IMR-90 (cell line): ENCODE measurements around the gene PIAS4. TPM values are rescaled to one million over a fixed set of nuclear protein-coding genes. Genes with fewer than 3 reads are reported as not detected.

ENCODE experiments used
- ATAC-seq: fragments of 200-7000 bp; cut with Tn5 transposase; 2 replicates; pipeline ENCODE4 v1.9.1; 2020; ENCODE audit warnings: low read depth, mild to moderate bottlenecking, moderate library complexity
- BruUV-seq: library from RNA; stranded (reverse); fragments of 400-500 nt; replicated peaks from 2 replicates; lab custom pipeline; 2021; lab: Mats Ljungman, UMichigan
- CTCF ChIA-PET: fragments of 300-600 bp; formaldehyde crosslinking; extraction: SDS; loops from one replicate; lab custom pipeline; 2021; ENCODE audit warnings: antibody characterized with exemption; lab: Yijun Ruan, JAX
- POLR2A ChIA-PET: fragments of 300-600 bp; sonication (Branson Sonifier 250); formaldehyde crosslinking; loops from one replicate; lab custom pipeline; 2022; ENCODE audit warnings: antibody characterized with exemption; ENCODE audit not compliant: unreplicated experiment; lab: Charles Lee
- DNase-seq: peaks from one replicate; pipeline ENCODE4 v3.0.0; 2013
- H2AFZ ChIP-seq: replicated peaks from 2 replicates; pipeline ENCODE3; 2013; ENCODE audit warnings: low read length, mild to moderate bottlenecking; ENCODE audit not compliant: poor library complexity
- H2AK5ac ChIP-seq: 2 replicates; pipeline ENCODE4 v1.6.1; 2013; ENCODE audit warnings: low read depth, low read length, inconsistent platforms
- H2AK9ac ChIP-seq: replicated peaks from 2 replicates; pipeline ENCODE3; 2013; ENCODE audit warnings: mild to moderate bottlenecking, low read depth, low read length, moderate library complexity; ENCODE audit not compliant: poor library complexity
- H2BK120ac ChIP-seq: 2 replicates; pipeline ENCODE4 v1.6.1; 2013; ENCODE audit warnings: low read depth, low read length, inconsistent platforms
- H2BK15ac ChIP-seq: 3 replicates; pipeline ENCODE4 v1.6.1; 2013; ENCODE audit warnings: low read depth, low read length, inconsistent platforms
- H2BK20ac ChIP-seq: 2 replicates; pipeline ENCODE4 v1.6.1; 2013; ENCODE audit warnings: low read depth, mild to moderate bottlenecking, inconsistent platforms, low read length, moderate library complexity
- H2BK5ac ChIP-seq: 2 replicates; pipeline ENCODE4 v1.6.1; 2013; ENCODE audit warnings: mild to moderate bottlenecking, low read depth, low read length, inconsistent platforms; ENCODE audit not compliant: poor library complexity, severe bottlenecking
- H3K14ac ChIP-seq: replicated peaks from 2 replicates; pipeline ENCODE4 v1.6.1; 2013; ENCODE audit warnings: low read depth, low read length, inconsistent platforms
- H3K18ac ChIP-seq: 2 replicates; pipeline ENCODE4 v1.6.1; 2013; ENCODE audit warnings: low read depth, low read length, control low read depth
- H3K23ac ChIP-seq: 2 replicates; pipeline ENCODE4 v1.6.1; 2013; ENCODE audit warnings: low read depth, low read length, inconsistent platforms
- H3K27ac ChIP-seq: 2 replicates; pipeline ENCODE4 v1.5.1; 2013; ENCODE audit warnings: mild to moderate bottlenecking, control low read depth, low read length; ENCODE audit not compliant: insufficient read depth
- H3K27me3 ChIP-seq: 2 replicates; pipeline ENCODE4 v1.6.1; 2013; ENCODE audit warnings: low read length; ENCODE audit not compliant: control insufficient read depth, insufficient read depth
- H3K36me3 ChIP-seq: 2 replicates; pipeline ENCODE4 v1.6.1; 2013; ENCODE audit warnings: low read length, mixed read lengths; ENCODE audit not compliant: control insufficient read depth, insufficient read depth
- H3K4ac ChIP-seq: 2 replicates; pipeline ENCODE4 v1.6.1; 2013; ENCODE audit warnings: low read depth, low read length, inconsistent platforms
- H3K4me1 ChIP-seq: 2 replicates; pipeline ENCODE4 v1.6.1; 2013; ENCODE audit warnings: low read length, mixed read lengths; ENCODE audit not compliant: control insufficient read depth, insufficient read depth
- H3K4me2 ChIP-seq: 2 replicates; pipeline ENCODE4 v1.6.1; 2013; ENCODE audit warnings: low read depth, mild to moderate bottlenecking, control low read depth, low read length, moderate library complexity
- H3K4me3 ChIP-seq: 2 replicates; pipeline ENCODE4 v1.5.1; 2013; ENCODE audit warnings: low read depth, mild to moderate bottlenecking, control low read depth, low read length, moderate library complexity; ENCODE audit not compliant: insufficient read depth
- H3K56ac ChIP-seq: 2 replicates; pipeline ENCODE4 v1.6.1; 2013; ENCODE audit warnings: low read length, inconsistent platforms; ENCODE audit not compliant: insufficient read depth; ENCODE audit errors: extremely low read depth
- H3K79me1 ChIP-seq, 2 experiments: 2 replicates each; pipeline ENCODE4 v1.6.1; 2013; ENCODE audit warnings: low read length in 2 of 2, inconsistent platforms in 1 of 2, low read depth in 1 of 2
- H3K9ac ChIP-seq: 2 replicates; pipeline ENCODE4 v1.6.1; 2013; ENCODE audit warnings: low read depth, low read length, control low read depth
- H3K9me1 ChIP-seq: 2 replicates; pipeline ENCODE4 v1.6.1; 2013; ENCODE audit warnings: low read length, inconsistent platforms; ENCODE audit not compliant: insufficient read depth
- H3K9me3 ChIP-seq: 2 replicates; pipeline ENCODE4 v1.6.1; 2013; ENCODE audit warnings: low read length; ENCODE audit not compliant: control insufficient read depth, insufficient read depth
- H4K20me1 ChIP-seq: 2 replicates; pipeline ENCODE4 v1.6.1; 2013; ENCODE audit warnings: low read length, inconsistent platforms; ENCODE audit not compliant: insufficient read depth
- H4K5ac ChIP-seq: 2 replicates; pipeline ENCODE4 v1.6.1; 2013; ENCODE audit warnings: mild to moderate bottlenecking, low read depth, low read length, control low read depth
- H4K8ac ChIP-seq, 2 experiments: 2 replicates each; pipeline ENCODE4 v1.6.1; 2013; ENCODE audit warnings: low read depth in 2 of 2, low read length in 2 of 2, control low read depth in 1 of 2, inconsistent platforms in 1 of 2
- H4K91ac ChIP-seq: 2 replicates; pipeline ENCODE4 v1.6.1; 2013; ENCODE audit warnings: low read depth, low read length, inconsistent platforms; ENCODE audit not compliant: insufficient read depth
- MAFK ChIP-seq: IDR thresholded peaks from 2 replicates; pipeline ENCODE4 v1.6.1; 2012; ENCODE audit warnings: low read depth, low read length, improper control_type of control experiment
- POLR2A ChIP-seq: IDR thresholded peaks from 2 replicates; pipeline ENCODE4 v1.6.1; 2012; ENCODE audit warnings: mild to moderate bottlenecking, low read depth, low read length
- WGBS, 2 experiments: methylation state at CpG; one replicate each; pipeline versions ENCODE4 v1.1.5 to v1.1.7; 2013; ENCODE audit warnings: missing lambda C conversion rate in 2 of 2; ENCODE audit not compliant: insufficient read length in 1 of 2; ENCODE audit errors: extremely low coverage in 2 of 2; 5-methylcytosine and 5-hydroxymethylcytosine counted together
- dilution Hi-C: fragments of 300-500 bp; cut with HindIII; formaldehyde crosslinking; loops from one replicate; pipeline ENCODE4 v1.14.3; 2018; ENCODE audit warnings: low sequenced_read_pairs; ENCODE audit not compliant: unreplicated experiment
- in situ Hi-C: fragments of 300-500 bp; cut with MboI; formaldehyde crosslinking; loops from 3 replicates; pipeline ENCODE4 v1.14.3; 2019; ENCODE audit warnings: low sequenced_read_pairs, inconsistent platforms, mixed read lengths
- intact Hi-C: fragments of 100-400 bp; cut with micrococcal nuclease; formaldehyde crosslinking; loops from 2 replicates; pipeline ENCODE4 v1.10.0; 2022
- polyA plus RNA-seq, 3 experiments: library from polyadenylated mRNA; depleted of rRNA; stranded (reverse); fragments of >200 nt; gene quantifications; 2 replicates each; pipeline ENCODE4 v1.2.3, GENCODE V29; 2012; ENCODE audit warnings: low replicate concordance in 1 of 3
- total RNA-seq: library from RNA; depleted of rRNA; stranded (reverse); fragments of >200 nt; gene quantifications from 2 replicates; pipeline ENCODE4 v1.2.3, GENCODE V29; 2012

The PIAS4 gene
- total and polyA plus RNA-seq, 2 of the 4 experiments (the other 2 are of a cell fraction), result 12.1 to 13.6 TPM

- no peak for DNase-seq
- intact Hi-C loops, result no loop called here
- H4K8ac ChIP-seq, result no peak overlapping the region
- peaks cover 8 to 79% of the 10 kb centered on the region in 2 experiments for H3K79me1 ChIP-seq
- H3K4me1 ChIP-seq, result no peaks in the 10 kb centered on the region
- no peak for ATAC-seq
- H3K9me3 ChIP-seq, result no peaks in the 10 kb centered on the region
- H3K9me1 ChIP-seq, result peaks cover 7% of the 10 kb centered on the region
- no peak overlapping the region for H3K14ac ChIP-seq
- no peak overlapping the region for H2BK5ac ChIP-seq
- H4K5ac ChIP-seq, result no peak overlapping the region
- no peak overlapping the region for H3K18ac ChIP-seq
- peaks cover 79% of the 10 kb centered on the region for H3K36me3 ChIP-seq
- WGBS, 2 experiments, result 98% methylated on average over 13 of the region's 24 CpGs; no CpG with 5 or more reads in 1 of the 2 experiments
- POLR2A ChIA-PET, result no interaction called here
- H2BK20ac ChIP-seq, result no peak overlapping the region
- H3K27me3 ChIP-seq, result no peaks in the 10 kb centered on the region
- H3K4me3 ChIP-seq, result no peak overlapping the region
- no TSS peak for BruUV-seq
- H2AK5ac ChIP-seq, result no peak overlapping the region
- no peak overlapping the region for H3K4ac ChIP-seq
- no peak for TF ChIP-seq POLR2A
- no peak for TF ChIP-seq MAFK
- H3K4me2 ChIP-seq, result no peak overlapping the region
- no peak overlapping the region for H3K23ac ChIP-seq
- H2BK120ac ChIP-seq, result no peak overlapping the region
- no peak overlapping the region for H4K91ac ChIP-seq
- no peak overlapping the region for H2AK9ac ChIP-seq
- no peak overlapping the region for H3K27ac ChIP-seq
- CTCF ChIA-PET, result no interaction called here
- H3K9ac ChIP-seq, result no peak overlapping the region
- in situ Hi-C loops, result no loop called here
- H2BK15ac ChIP-seq, result no peak overlapping the region
- H2AFZ ChIP-seq, result no peak overlapping the region
- dilution Hi-C loops, result no loop called here
- H4K20me1 ChIP-seq, result peaks cover 95% of the 10 kb centered on the region
- H3K56ac ChIP-seq, result no peak overlapping the region
Measured at GRCh38 chr19:3961007-3961406, 46.5 kb upstream of the PIAS4 start.
